H9 (cell line): ENCODE measurements around the gene KCNIP4. TPM values are rescaled to one million over a fixed set of nuclear protein-coding genes. Genes with fewer than 3 reads are reported as not detected.

Experiments used
- DNase-seq: peaks from one replicate; pipeline ENCODE4 v3.0.0-alpha.2; 2017
- H2AFZ ChIP-seq: one replicate; pipeline ENCODE4 v1.6.1; 2013; ENCODE audit warnings: mild to moderate bottlenecking, low read length, control low read depth, moderate library complexity
- H2AK5ac ChIP-seq: 2 replicates; pipeline ENCODE4 v1.6.1; 2013; ENCODE audit warnings: low read length, control low read depth, mixed read lengths; ENCODE audit not compliant: insufficient read length
- H2BK120ac ChIP-seq: one replicate; pipeline ENCODE4 v1.6.1; 2013; ENCODE audit warnings: low read depth, mild to moderate bottlenecking, low read length, control low read depth, inconsistent platforms; ENCODE audit not compliant: poor library complexity, severe bottlenecking
- H2BK12ac ChIP-seq: 2 replicates; pipeline ENCODE4 v1.6.1; 2013; ENCODE audit warnings: low read length, control low read depth, mixed read lengths, low read depth; ENCODE audit not compliant: insufficient read length
- H2BK15ac ChIP-seq: 2 replicates; pipeline ENCODE4 v1.6.1; 2013; ENCODE audit warnings: low read depth, low read length, control low read depth
- H2BK20ac ChIP-seq: one replicate; pipeline ENCODE4 v1.6.1; 2013; ENCODE audit warnings: low read depth, mild to moderate bottlenecking, low read length, control low read depth, inconsistent platforms; ENCODE audit not compliant: poor library complexity, severe bottlenecking
- H2BK5ac ChIP-seq: 2 replicates; pipeline ENCODE4 v1.6.1; 2013; ENCODE audit warnings: low read length, control low read depth, mixed read lengths; ENCODE audit not compliant: insufficient read length
- H3K14ac ChIP-seq: 2 replicates; pipeline ENCODE4 v1.6.1; 2013; ENCODE audit warnings: low read length, control low read depth; ENCODE audit not compliant: insufficient read depth
- H3K18ac ChIP-seq: 2 replicates; pipeline ENCODE4 v1.6.1; 2013; ENCODE audit warnings: low read depth, mild to moderate bottlenecking, mixed read lengths, low read length, control low read depth; ENCODE audit not compliant: insufficient read length
- H3K23ac ChIP-seq: 2 replicates; pipeline ENCODE4 v1.6.1; 2013; ENCODE audit warnings: low read length, control low read depth, mixed read lengths, low read depth; ENCODE audit not compliant: insufficient read length
- H3K23me2 ChIP-seq: 2 replicates; pipeline ENCODE4 v1.6.1; 2013; ENCODE audit warnings: low read depth, mild to moderate bottlenecking, mixed read lengths, low read length, control low read depth; ENCODE audit not compliant: insufficient read length, poor library complexity, severe bottlenecking
- H3K27ac ChIP-seq: 2 replicates; pipeline ENCODE4 v1.5.1; 2013; ENCODE audit warnings: low read length, control low read depth, mixed read lengths, low read depth; ENCODE audit not compliant: insufficient read length
- H3K27me3 ChIP-seq: 2 replicates; pipeline ENCODE4 v1.6.1; 2013; ENCODE audit warnings: low read length, control low read depth, inconsistent platforms; ENCODE audit not compliant: insufficient read depth
- H3K4ac ChIP-seq: 2 replicates; pipeline ENCODE4 v1.6.1; 2013; ENCODE audit warnings: low read depth, mild to moderate bottlenecking, control low read depth, inconsistent platforms, low read length, moderate library complexity
- H3K4me1 ChIP-seq: 2 replicates; pipeline ENCODE4 v1.6.1; 2013; ENCODE audit warnings: low read length, control low read depth, inconsistent platforms; ENCODE audit not compliant: insufficient read depth
- H3K4me2 ChIP-seq: 2 replicates; pipeline ENCODE4 v1.6.1; 2013; ENCODE audit warnings: low read length, control low read depth, mixed read lengths; ENCODE audit not compliant: insufficient read length, insufficient read depth
- H3K56ac ChIP-seq: 2 replicates; pipeline ENCODE4 v1.6.1; 2013; ENCODE audit warnings: low read depth, mild to moderate bottlenecking, mixed read lengths, low read length, control low read depth; ENCODE audit not compliant: insufficient read length
- H3K79me1 ChIP-seq: 2 replicates; pipeline ENCODE4 v1.6.1; 2013; ENCODE audit warnings: low read depth, mild to moderate bottlenecking, moderate library complexity, low read length, control low read depth, inconsistent platforms; ENCODE audit not compliant: insufficient read depth, poor library complexity, severe bottlenecking
- H3K79me2 ChIP-seq: 2 replicates; pipeline ENCODE4 v1.6.1; 2013; ENCODE audit warnings: low read length, control low read depth, inconsistent platforms; ENCODE audit not compliant: insufficient read depth
- H3K9ac ChIP-seq: 2 replicates; pipeline ENCODE4 v1.6.1; 2013; ENCODE audit warnings: low read length, control low read depth, mixed read lengths; ENCODE audit not compliant: insufficient read length; ENCODE audit errors: extremely low read depth
- H3K9me3 ChIP-seq: one replicate; pipeline ENCODE4 v1.6.1; 2013; ENCODE audit warnings: low read depth, low read length, inconsistent platforms; ENCODE audit not compliant: control insufficient read depth
- H3T11ph ChIP-seq: one replicate; pipeline ENCODE4 v1.6.1; 2013; ENCODE audit warnings: mild to moderate bottlenecking, low read length, control low read depth, inconsistent platforms
- H4K20me1 ChIP-seq: one replicate; pipeline ENCODE4 v1.6.1; 2013; ENCODE audit not compliant: control insufficient read depth, insufficient read length, insufficient read depth
- H4K5ac ChIP-seq: 2 replicates; pipeline ENCODE4 v1.6.1; 2013; ENCODE audit warnings: low read depth, mild to moderate bottlenecking, mixed read lengths, low read length, control low read depth; ENCODE audit not compliant: insufficient read length
- H4K8ac ChIP-seq: replicated peaks from 2 replicates; pipeline ENCODE4 v1.6.1; 2013; ENCODE audit warnings: low read length, control low read depth, mixed read lengths, low read depth; ENCODE audit not compliant: insufficient read length
- H4K91ac ChIP-seq: 2 replicates; pipeline ENCODE4 v1.6.1; 2013; ENCODE audit warnings: low read depth, mild to moderate bottlenecking, moderate library complexity, mixed read lengths, low read length, control low read depth; ENCODE audit not compliant: insufficient read length
- H3K27ac Mint-ChIP-seq, 3 experiments: 2 replicates in 2 of 3; 3 replicates in 1 of 3; pipeline ENCODE4 v1.8.0; 2020 to 2021; ENCODE audit warnings: mixed read lengths in 3 of 3, mild to moderate bottlenecking in 1 of 3, moderate library complexity in 1 of 3
- H3K27me3 Mint-ChIP-seq: 2 replicates; pipeline ENCODE4 v1.8.0; 2021; ENCODE audit warnings: low read depth, mild to moderate bottlenecking, moderate library complexity, mixed read lengths
- H3K36me3 Mint-ChIP-seq, 3 experiments: 2 replicates in 2 of 3; 3 replicates in 1 of 3; pipeline ENCODE4 v1.8.0; 2020 to 2021; ENCODE audit warnings: low read depth in 3 of 3, mixed read lengths in 3 of 3; ENCODE audit not compliant: insufficient read depth in 1 of 3
- H3K4me1 Mint-ChIP-seq, 2 experiments: 2 replicates each; pipeline ENCODE4 v1.8.0; 2020; ENCODE audit warnings: mixed read lengths in 2 of 2
- H3K4me3 Mint-ChIP-seq, 2 experiments: 2 replicates in 1 of 2; 3 replicates in 1 of 2; pipeline ENCODE4 v1.8.0; 2020 to 2021; ENCODE audit warnings: mild to moderate bottlenecking in 2 of 2, mixed read lengths in 2 of 2, moderate library complexity in 1 of 2
- H3K9me3 Mint-ChIP-seq, 2 experiments: 2 replicates in 1 of 2; 3 replicates in 1 of 2; pipeline ENCODE4 v1.8.0; 2020; ENCODE audit warnings: mild to moderate bottlenecking in 2 of 2, mixed read lengths in 2 of 2, moderate library complexity in 1 of 2
- WGBS: extraction: QIAGEN DNeasy Blood & Tissue Kit; methylation state at CpG from one replicate; pipeline ENCODE4 v1.1.7; 2013; ENCODE audit warnings: missing lambda C conversion rate, low lambda C conversion rate, mixed read lengths; ENCODE audit not compliant: insufficient read length; ENCODE audit errors: extremely low coverage; 5-methylcytosine and 5-hydroxymethylcytosine counted together
- total RNA-seq: library from RNA; stranded (reverse); gene quantifications from 2 replicates; pipeline ENCODE4 v1.2.1, GENCODE V29; 2021
- TF ChIP-seq, protein P1 (sequence below): fragments of 200-600 bp; sonication (generic); conservative IDR thresholded peaks from 3 replicates; pipeline ENCODE4 v1.8.0; 2021; ENCODE audit warnings: antibody characterized with exemption, mild to moderate bottlenecking

KCNIP4 gene
- total RNA-seq, 1 experiment from 2014 or later, result not detected

DNA sequence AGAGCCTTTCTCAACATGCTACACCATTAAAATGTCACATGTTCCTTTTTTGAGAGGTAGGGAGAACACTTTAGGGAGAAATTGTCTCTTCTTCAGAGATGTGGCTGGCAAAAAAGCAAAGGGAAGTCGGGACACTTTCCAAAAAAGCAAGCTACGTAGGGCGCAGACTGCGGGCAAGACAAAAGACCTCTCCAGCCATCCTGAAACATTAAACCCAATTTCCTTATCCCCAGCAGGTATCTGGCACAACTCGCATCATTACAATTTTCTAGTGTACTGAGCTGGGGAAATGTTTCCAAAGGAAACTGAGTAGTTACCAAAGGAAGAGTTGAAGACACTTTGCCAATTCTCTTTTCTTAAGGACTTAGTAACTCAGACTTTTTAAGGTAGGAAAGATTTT lies 1132.3 kb downstream of the KCNIP4 start:
- H2AFZ ChIP-seq, result no peak overlapping the region
- WGBS, result no CpG with 5 or more reads among the region's 5 CpGs
- no peaks in the 10 kb centered on the region for H3K27me3 ChIP-seq
- Mint-ChIP-seq H3K4me3 (no peak overlapping the region), H3K36me3 (no peaks in the 10 kb centered on the region), H3K27ac (no peak overlapping the region), H3K4me1 (peaks cover 0 to 2% of the 10 kb centered on the region in 2 experiments; a peak in 1 of 4 replicates), H3K27me3 (no peaks in the 10 kb centered on the region), H3K9me3 (no peaks in the 10 kb centered on the region)
- H4K91ac ChIP-seq, result no peak overlapping the region
- H4K20me1 ChIP-seq, result no peaks in the 10 kb centered on the region
- TF ChIP-seq, protein P1, sequence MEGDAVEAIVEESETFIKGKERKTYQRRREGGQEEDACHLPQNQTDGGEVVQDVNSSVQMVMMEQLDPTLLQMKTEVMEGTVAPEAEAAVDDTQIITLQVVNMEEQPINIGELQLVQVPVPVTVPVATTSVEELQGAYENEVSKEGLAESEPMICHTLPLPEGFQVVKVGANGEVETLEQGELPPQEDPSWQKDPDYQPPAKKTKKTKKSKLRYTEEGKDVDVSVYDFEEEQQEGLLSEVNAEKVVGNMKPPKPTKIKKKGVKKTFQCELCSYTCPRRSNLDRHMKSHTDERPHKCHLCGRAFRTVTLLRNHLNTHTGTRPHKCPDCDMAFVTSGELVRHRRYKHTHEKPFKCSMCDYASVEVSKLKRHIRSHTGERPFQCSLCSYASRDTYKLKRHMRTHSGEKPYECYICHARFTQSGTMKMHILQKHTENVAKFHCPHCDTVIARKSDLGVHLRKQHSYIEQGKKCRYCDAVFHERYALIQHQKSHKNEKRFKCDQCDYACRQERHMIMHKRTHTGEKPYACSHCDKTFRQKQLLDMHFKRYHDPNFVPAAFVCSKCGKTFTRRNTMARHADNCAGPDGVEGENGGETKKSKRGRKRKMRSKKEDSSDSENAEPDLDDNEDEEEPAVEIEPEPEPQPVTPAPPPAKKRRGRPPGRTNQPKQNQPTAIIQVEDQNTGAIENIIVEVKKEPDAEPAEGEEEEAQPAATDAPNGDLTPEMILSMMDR, result no peak
- H3K79me1 ChIP-seq, result no peaks in the 10 kb centered on the region
- H2BK15ac ChIP-seq, result no peak overlapping the region
- H3K56ac ChIP-seq, result no peak overlapping the region
- no peak overlapping the region for H3K14ac ChIP-seq
- H3K18ac ChIP-seq, result no peak overlapping the region
- no peaks in the 10 kb centered on the region for H3K79me2 ChIP-seq
- H2BK120ac ChIP-seq, result no peak overlapping the region
- no peaks in the 10 kb centered on the region for H3K9me3 ChIP-seq
- H3K4ac ChIP-seq, result no peak overlapping the region
- H3K9ac ChIP-seq, result no peak overlapping the region
- H4K8ac ChIP-seq, result no peak overlapping the region
- no peaks in the 10 kb centered on the region for H3K4me1 ChIP-seq
- no peak overlapping the region for H3K23ac ChIP-seq
- no peak overlapping the region for H3K4me2 ChIP-seq
- no peaks in the 10 kb centered on the region for H3K23me2 ChIP-seq
- H2BK12ac ChIP-seq, result no peak overlapping the region
- no peak overlapping the region for H2AK5ac ChIP-seq
- H2BK20ac ChIP-seq, result no peak overlapping the region
- DNase-seq, result no peak
- no peak overlapping the region for H4K5ac ChIP-seq
- no peak overlapping the region for H2BK5ac ChIP-seq
- H3T11ph ChIP-seq, result no peak overlapping the region
- no peak overlapping the region for H3K27ac ChIP-seq
